Measurements from ENCODE around the gene SUFU.
A peak's percentile ranks its signal among the peaks of the same experiment; 100 is the strongest.
"Not testable (repeated sequence)": the region's sequence is repeated elsewhere in the genome, so short reads cannot be mapped to it uniquely, and the experiment has no call there.

The SUFU gene

GRCh38 chr10:102514487-102515311 is 10.9 kb downstream of the SUFU start:
- no peak for DNase-seq (ENCODE audit: low spot score)

GRCh38 chr10:102515724-102516123 is 12.0 kb downstream of the SUFU start:
- DNase-seq (ENCODE audit: low spot score) = no peak

GRCh38 chr10:102517553-102517952 is 13.8 kb downstream of the SUFU start:
- no peak for DNase-seq (ENCODE audit: low spot score)

- no peak for DNase-seq (ENCODE audit: low spot score)
These were observed 15.6 kb downstream of the SUFU start for GRCh38 chr10:102519246-102519825.

- DNase-seq (ENCODE audit: low spot score) = no peak
These were observed 19.1 kb downstream of the SUFU start for GRCh38 chr10:102522874-102523249.

- no peak for DNase-seq (ENCODE audit: low spot score)
These were observed 19.7 kb downstream of the SUFU start for GRCh38 chr10:102523250-102524029.

- no peak for DNase-seq (ENCODE audit: low spot score)
These were observed 21.0 kb downstream of the SUFU start for GRCh38 chr10:102524746-102525145.

- DNase-seq (ENCODE audit: low spot score) = no peak
These were observed 23.8 kb downstream of the SUFU start for GRCh38 chr10:102527546-102527945.

GRCh38 chr10:102534333-102534732 is 30.6 kb downstream of the SUFU start:
- no peak for DNase-seq (ENCODE audit: low spot score)

GRCh38 chr10:102534966-102535365 is 31.2 kb downstream of the SUFU start:
- not testable (repeated sequence) for DNase-seq (ENCODE audit: low spot score)

GRCh38 chr10:102535481-102536147 is 31.8 kb downstream of the SUFU start:
- DNase-seq (ENCODE audit: low spot score) = no peak

GRCh38 chr10:102537367-102537766 is 33.6 kb downstream of the SUFU start:
- no peak for DNase-seq (ENCODE audit: low spot score)

GRCh38 chr10:102537948-102538347 is 34.2 kb downstream of the SUFU start:
- no peak for DNase-seq (ENCODE audit: low spot score)

GRCh38 chr10:102538811-102539210 is 35.0 kb downstream of the SUFU start:
- DNase-seq (ENCODE audit: low spot score) = no peak

GRCh38 chr10:102540023-102540422 is 36.3 kb downstream of the SUFU start:
- peak; percentile 16 for DNase-seq (ENCODE audit: low spot score)

- DNase-seq (ENCODE audit: low spot score) = no peak
These were observed 39.1 kb downstream of the SUFU start for GRCh38 chr10:102542800-102543418.

- DNase-seq (ENCODE audit: low spot score) = no peak
These were observed 41.6 kb downstream of the SUFU start for GRCh38 chr10:102545265-102545871.

- no peak for DNase-seq (ENCODE audit: low spot score)
These were observed 42.2 kb downstream of the SUFU start for GRCh38 chr10:102545997-102546396.

- DNase-seq (ENCODE audit: low spot score) = no peak
These were observed 43.0 kb downstream of the SUFU start for GRCh38 chr10:102546606-102547320.

GRCh38 chr10:102549549-102549948 is 45.8 kb downstream of the SUFU start:
- DNase-seq (ENCODE audit: low spot score) = no peak
